Spleen (tissue), 7 donors: ENCODE measurements around the gene DCTN2.

Source experiments
- CTCF ChIP-seq, 11 experiments: fragments of 200-600 bp in 7 of 11; fragments of 450-650 bp in 4 of 11; sonication (generic) in 4 of 11; IDR thresholded peaks in 8 of 11; conservative IDR thresholded peaks in 3 of 11; 1 replicate in 7 of 11; 2 replicates in 4 of 11; pipeline versions ENCODE4 v1.4.0 to v1.8.0; 2016 to 2021; ENCODE audit warnings: antibody characterized with exemption in 11 of 11, inconsistent platforms in 4 of 11, mild to moderate bottlenecking in 1 of 11
- POLR2A ChIP-seq, 3 donors: fragments of 450-650 bp; IDR thresholded peaks; one replicate each; pipeline ENCODE4 v1.5.1; 2017; ENCODE audit warnings: antibody characterized with exemption in 3 of 3, mild to moderate bottlenecking in 1 of 3
- POLR2AphosphoS5 ChIP-seq, 3 donors: sonication (generic); formaldehyde crosslinking; IDR thresholded peaks; one replicate each; pipeline ENCODE4 v1.5.1; 2017; ENCODE audit warnings: antibody characterized with exemption in 3 of 3
- donor health status: DM: no; HTN: no; CAD: no; lungs with moderate emphysema.
- donor health status: DM: no; HTN: no; CAD: no.
- donor health status: DM: no; HTN: no; CAD: no.

- TF ChIP-seq POLR2A (IDR thresholded peaks at IDR 0.05) = no peak
- TF ChIP-seq CTCF (IDR thresholded peaks at IDR 0.05 in 8 of 11, conservative IDR thresholded peaks at IDR 0.05 in 3 of 11) = no peak
- TF ChIP-seq POLR2AphosphoS5 (IDR thresholded peaks at IDR 0.05) = no peak
Measured at GRCh38 chr12:57529831-57530230, 17.2 kb downstream of the DCTN2 start.
